ENCODE data around the gene CDK16. TPM values are rescaled to one million over a fixed set of nuclear protein-coding genes. Genes with fewer than 3 reads are reported as not detected.

Gene CDK16
- total RNA-seq, 2 donors from 2014 or later = 95.0 to 147 TPM

DNA sequence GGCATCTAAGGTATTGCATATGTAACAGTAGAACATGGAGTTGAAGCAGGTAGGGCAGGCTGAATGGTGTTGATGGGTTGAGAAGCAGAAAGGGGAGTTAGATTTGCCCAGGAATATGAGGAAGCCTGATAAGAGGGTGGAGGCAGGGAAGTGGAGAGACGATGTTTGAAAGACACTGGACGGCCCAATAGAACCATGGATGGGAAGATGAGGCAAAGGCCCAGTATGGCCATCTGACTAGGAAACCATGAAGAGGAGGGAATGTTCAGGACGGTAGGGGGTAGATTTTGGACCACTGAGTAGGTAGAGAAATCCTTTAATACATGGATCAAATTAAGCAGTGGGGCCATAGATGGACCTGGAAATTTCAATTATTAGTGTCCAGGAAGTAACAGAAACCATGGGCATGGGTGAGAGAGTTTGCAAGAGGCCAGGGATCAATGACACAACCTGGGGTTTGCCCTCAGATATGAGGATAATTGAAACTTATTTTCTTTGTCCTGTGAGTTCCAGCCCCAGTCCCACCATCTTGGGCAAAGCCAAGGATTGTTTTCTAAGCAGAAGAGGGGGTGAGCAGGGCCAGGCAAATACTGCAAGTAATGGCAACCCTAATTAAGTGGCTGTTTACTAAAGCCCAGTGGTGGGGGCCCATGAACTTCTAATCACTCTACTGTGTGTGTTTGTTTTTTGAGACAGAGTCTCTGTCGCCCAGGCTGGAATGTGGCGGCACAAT, 11.8 kb downstream of the CDK16 start:
- TF ChIP-seq, protein P1, sequence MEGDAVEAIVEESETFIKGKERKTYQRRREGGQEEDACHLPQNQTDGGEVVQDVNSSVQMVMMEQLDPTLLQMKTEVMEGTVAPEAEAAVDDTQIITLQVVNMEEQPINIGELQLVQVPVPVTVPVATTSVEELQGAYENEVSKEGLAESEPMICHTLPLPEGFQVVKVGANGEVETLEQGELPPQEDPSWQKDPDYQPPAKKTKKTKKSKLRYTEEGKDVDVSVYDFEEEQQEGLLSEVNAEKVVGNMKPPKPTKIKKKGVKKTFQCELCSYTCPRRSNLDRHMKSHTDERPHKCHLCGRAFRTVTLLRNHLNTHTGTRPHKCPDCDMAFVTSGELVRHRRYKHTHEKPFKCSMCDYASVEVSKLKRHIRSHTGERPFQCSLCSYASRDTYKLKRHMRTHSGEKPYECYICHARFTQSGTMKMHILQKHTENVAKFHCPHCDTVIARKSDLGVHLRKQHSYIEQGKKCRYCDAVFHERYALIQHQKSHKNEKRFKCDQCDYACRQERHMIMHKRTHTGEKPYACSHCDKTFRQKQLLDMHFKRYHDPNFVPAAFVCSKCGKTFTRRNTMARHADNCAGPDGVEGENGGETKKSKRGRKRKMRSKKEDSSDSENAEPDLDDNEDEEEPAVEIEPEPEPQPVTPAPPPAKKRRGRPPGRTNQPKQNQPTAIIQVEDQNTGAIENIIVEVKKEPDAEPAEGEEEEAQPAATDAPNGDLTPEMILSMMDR (IDR thresholded peaks at IDR 0.05) = no peak
- intact Hi-C loops (cut with DNase I) = no loop called here

DNA sequence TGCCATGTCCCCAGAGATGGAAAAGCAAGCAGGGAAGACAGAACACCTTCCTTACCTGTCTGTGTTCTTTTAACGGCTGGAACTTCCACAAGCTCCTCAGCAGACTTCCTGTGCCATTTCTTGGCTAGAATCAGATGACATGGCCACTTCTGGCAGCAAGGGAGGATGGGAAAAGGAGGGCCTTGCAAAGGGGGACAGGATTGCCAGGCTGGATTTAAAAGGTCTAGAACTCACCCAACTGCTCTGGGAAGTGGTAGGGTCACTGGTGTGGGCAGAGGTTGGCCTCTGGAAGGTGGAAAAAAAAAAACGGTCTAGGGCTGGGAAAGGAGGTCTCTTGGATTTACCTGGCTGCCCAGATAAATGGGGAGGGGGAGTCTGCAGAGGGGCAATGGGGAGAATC, 12.7 kb downstream of the CDK16 start:
- H3K9ac ChIP-seq (ENCODE audit: low read depth in 2 of 2, low read length in 2 of 2) = no peak overlapping the region
- TF ChIP-seq, protein P1 (IDR thresholded peaks at IDR 0.05) = no peak
- H3K27ac ChIP-seq = no peak overlapping the region
- H3K9me3 ChIP-seq = no peaks in the 10 kb centered on the region
- no peak for DNase-seq
- intact Hi-C loops (cut with DNase I) = no loop called here
- H3K4me3 ChIP-seq = no peak overlapping the region
- no peaks in the 10 kb centered on the region for H3K36me3 ChIP-seq
- H3K27me3 ChIP-seq = peaks cover 7% of the 10 kb centered on the region
- H3K4me1 ChIP-seq = no peaks in the 10 kb centered on the region

More for the DNA sequence above, 11.8 kb downstream of the CDK16 start:
- Histone ChIP-seq H3K4me1 (no peaks in the 10 kb centered on the region), H3K27ac (no peak overlapping the region), H3K4me3 (no peak overlapping the region), H3K9me3 (no peaks in the 10 kb centered on the region), H3K36me3 (no peaks in the 10 kb centered on the region), H3K9ac (ENCODE audit: low read depth in 2 of 2, low read length in 2 of 2) (no peak overlapping the region), H3K27me3 (peaks cover 1% of the 10 kb centered on the region)
- DNase-seq = no peak

DNA sequence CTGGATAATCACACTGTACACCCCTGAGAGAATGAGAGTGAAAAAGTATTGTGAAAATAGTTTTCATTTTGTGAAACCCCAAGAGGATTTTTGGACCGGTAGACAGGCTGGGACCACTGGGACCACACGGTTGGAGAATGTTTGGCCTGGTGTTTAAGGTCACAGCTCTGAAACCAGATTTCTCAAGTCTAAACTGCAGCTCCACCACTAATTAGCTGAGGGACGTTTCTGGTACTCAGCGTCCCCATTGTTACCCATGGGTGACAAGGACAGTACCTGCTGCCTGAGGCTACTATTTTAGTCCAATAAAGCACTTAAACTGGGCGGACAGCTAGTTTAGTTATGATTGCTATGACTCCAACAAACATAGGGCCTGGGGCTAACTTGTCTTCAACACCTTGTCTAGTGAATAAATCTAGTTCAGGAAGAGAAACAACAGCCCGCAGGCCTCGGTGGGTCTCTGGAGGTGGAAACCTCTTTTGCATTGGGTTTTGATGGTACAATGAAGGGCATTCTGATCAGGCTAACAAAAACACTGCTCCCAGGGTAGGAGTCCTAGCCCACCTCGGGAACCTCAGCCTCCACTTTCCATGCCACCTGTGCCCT, 13.8 kb downstream of the CDK16 start:
- Histone ChIP-seq H3K27me3 (peaks cover 7% of the 10 kb centered on the region), H3K27ac (peak overlapping the region; percentile 90), H3K9ac (ENCODE audit: low read depth in 2 of 2, low read length in 2 of 2) (peak overlapping the region; percentile 71 to 73), H3K4me1 (no peaks in the 10 kb centered on the region), H3K4me3 (peak overlapping the region; percentile 51), H3K36me3 (no peaks in the 10 kb centered on the region), H3K9me3 (no peaks in the 10 kb centered on the region)
- intact Hi-C loops (cut with DNase I) = no loop called here
- DNase-seq = no peak
- TF ChIP-seq, protein P1 (IDR thresholded peaks at IDR 0.05) = no peak

DNA sequence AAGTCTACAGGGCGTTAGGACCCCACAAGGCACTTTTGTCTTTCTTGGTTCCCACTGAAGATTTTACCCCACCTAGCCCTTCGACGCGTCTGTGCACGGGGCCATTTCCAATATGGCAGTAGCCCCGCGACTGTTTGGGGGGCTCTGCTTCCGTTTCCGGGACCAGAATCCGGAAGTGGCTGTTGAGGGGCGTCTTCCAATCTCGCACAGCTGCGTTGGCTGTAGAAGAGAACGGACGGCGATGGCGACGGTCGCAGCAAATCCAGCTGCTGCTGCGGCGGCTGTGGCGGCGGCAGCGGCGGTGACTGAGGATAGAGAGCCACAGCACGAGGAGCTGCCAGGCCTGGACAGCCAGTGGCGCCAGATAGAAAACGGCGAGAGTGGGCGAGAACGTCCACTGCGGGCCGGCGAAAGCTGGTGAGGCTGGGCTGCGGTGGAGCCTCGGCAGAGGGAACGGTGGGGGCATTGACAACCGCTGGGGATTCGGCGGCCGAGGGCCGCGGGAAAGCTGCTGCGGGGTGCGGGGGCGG, 14.4 kb downstream of the CDK16 start, which contains the start of gene USP11:
USP11 (plus strand) TSS at position 207 of the 530 bp plus-strand sequence; CDS start at position 242, 35 bp downstream.
- Histone ChIP-seq H3K4me3 (peak within 1 kb of the TSS; percentile 51), H3K9me3 (no peaks in the 10 kb centered on the region), H3K9ac (ENCODE audit: low read depth in 2 of 2, low read length in 2 of 2) (peak within 1 kb of the TSS; percentile 71 to 73), H3K27me3 (peaks cover 7% of the 10 kb centered on the region), H3K36me3 (no peaks in the 10 kb centered on the region), H3K27ac (peak within 1 kb of the TSS; percentile 90), H3K4me1 (no peaks in the 10 kb centered on the region)
- TF ChIP-seq, protein P1 (IDR thresholded peaks at IDR 0.05) = no peak
- DNase-seq = no peak
- intact Hi-C loops (cut with DNase I) = no loop called here

DNA sequence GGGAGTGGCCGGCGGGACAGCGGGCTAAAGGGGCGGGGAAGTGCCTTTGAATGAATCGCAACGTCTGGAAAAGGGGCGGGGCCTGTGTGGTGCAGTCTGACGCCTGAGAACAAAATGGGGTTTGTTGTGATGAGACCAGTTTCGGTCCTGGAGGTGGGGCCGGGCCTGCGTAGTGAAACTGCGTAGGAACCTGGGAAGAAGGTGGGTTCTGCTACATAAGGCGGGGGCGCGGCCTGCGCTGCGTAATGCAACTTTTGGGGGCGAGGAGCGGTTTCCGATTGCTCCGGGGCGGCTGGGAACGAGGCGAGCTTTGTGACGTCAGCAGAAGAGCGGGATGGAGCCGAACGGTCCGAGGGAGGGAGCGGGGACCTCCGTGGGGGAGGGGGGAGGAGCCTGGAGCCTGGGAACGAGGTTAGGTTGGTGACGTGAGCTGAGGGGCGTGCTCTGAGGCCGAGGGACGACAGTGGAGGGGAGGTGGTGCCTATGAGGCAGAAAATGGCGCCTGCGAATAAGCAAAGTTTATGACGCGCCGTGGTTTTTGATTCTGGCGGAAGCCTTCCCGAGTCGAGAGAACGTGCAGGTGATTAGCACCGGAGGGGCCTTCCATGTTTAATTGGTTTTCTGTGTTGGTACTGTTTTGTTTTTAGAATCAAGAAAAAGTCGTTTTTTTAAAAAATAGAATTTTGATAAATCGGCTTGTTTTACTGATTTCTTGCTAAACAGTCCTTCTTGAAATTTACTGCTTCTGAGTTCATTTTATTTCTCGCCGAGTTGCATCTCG, 15.0 kb downstream of the CDK16 start:
- Histone ChIP-seq H3K4me3 (peak overlapping the region; percentile 51), H3K27ac (peak overlapping the region; percentile 90), H3K9me3 (no peaks in the 10 kb centered on the region), H3K4me1 (no peaks in the 10 kb centered on the region), H3K36me3 (no peaks in the 10 kb centered on the region), H3K27me3 (peaks cover 7% of the 10 kb centered on the region), H3K9ac (ENCODE audit: low read depth in 2 of 2, low read length in 2 of 2) (peak overlapping the region; percentile 71 to 73)
- TF ChIP-seq, protein P1 (IDR thresholded peaks at IDR 0.05) = no peak
- intact Hi-C loops (cut with DNase I) = no loop called here
- peak; percentile 93 for DNase-seq
